HepG2 (cell line): ENCODE data around the gene VASN. TPM values are rescaled to one million over a fixed set of nuclear protein-coding genes. Genes with fewer than 3 reads are reported as not detected.

Experiments used
- BCLAF1 ChIP-seq: fragments of 450-650 bp; IDR thresholded peaks from 2 replicates; pipeline ENCODE4 v1.6.1; 2017; ENCODE audit warnings: mild to moderate bottlenecking
- CBX2 ChIP-seq, 2 experiments: fragments of 200-600 bp in 1 of 2; sonication (generic); formaldehyde crosslinking in 1 of 2; IDR thresholded peaks; 2 replicates each; pipeline versions ENCODE4 v1.7.0 to v1.8.1; 2018 to 2022; ENCODE audit warnings: low read depth in 2 of 2, low read length in 1 of 2, mild to moderate bottlenecking in 1 of 2, missing genetic modification reagents in 1 of 2
- GATAD1 ChIP-seq: IDR thresholded peaks from 2 replicates; pipeline ENCODE4 v1.6.1; 2016; ENCODE audit warnings: missing genetic modification reagents, missing compliant biosample characterization
- IKZF4 ChIP-seq: sonication (generic); formaldehyde crosslinking; IDR thresholded peaks from 2 replicates; pipeline ENCODE4 v1.5.1; 2020; ENCODE audit warnings: borderline replicate concordance, mild to moderate bottlenecking, low read depth, missing genetic modification reagents; ENCODE audit errors: not compliant biosample characterization
- IRF9 ChIP-seq: sonication (generic); formaldehyde crosslinking; IDR thresholded peaks from 2 replicates; pipeline ENCODE4 v1.8.0; 2022; ENCODE audit warnings: missing genetic modification reagents, mild to moderate bottlenecking, borderline replicate concordance
- KDM5B ChIP-seq: sonication (generic); formaldehyde crosslinking; IDR thresholded peaks from 2 replicates; pipeline ENCODE4 v1.4.0; 2020; ENCODE audit warnings: missing genetic modification reagents, mild to moderate bottlenecking, borderline replicate concordance
- KDM6A ChIP-seq: IDR thresholded peaks from 2 replicates; pipeline ENCODE4 v1.6.1; 2016; ENCODE audit warnings: low read depth
- KLF11 ChIP-seq: IDR thresholded peaks from 2 replicates; pipeline ENCODE4 v1.6.1; 2016; ENCODE audit warnings: missing compliant biosample characterization
- MAX ChIP-seq: IDR thresholded peaks from 2 replicates; pipeline ENCODE4 v1.6.1; 2012; ENCODE audit warnings: inconsistent platforms
- NFKB2 ChIP-seq: sonication (generic); formaldehyde crosslinking; IDR thresholded peaks from 2 replicates; pipeline ENCODE4 v1.4.0; 2020; ENCODE audit warnings: missing genetic modification reagents, borderline replicate concordance
- SIN3A ChIP-seq: IDR thresholded peaks from 2 replicates; pipeline ENCODE4 v1.6.1; 2011; ENCODE audit warnings: low read depth, mild to moderate bottlenecking, control low read depth, low read length, borderline replicate concordance
- SIN3B ChIP-seq: fragments of 150-350 bp; IDR thresholded peaks from 2 replicates; pipeline ENCODE4 v1.6.1; 2014; ENCODE audit warnings: low read length
- SNAI1 ChIP-seq: sonication (generic); formaldehyde crosslinking; IDR thresholded peaks from 2 replicates; pipeline ENCODE4 v1.5.0; 2020; ENCODE audit warnings: mild to moderate bottlenecking, missing genetic modification reagents, borderline replicate concordance
- SNAPC5 ChIP-seq: sonication (generic); formaldehyde crosslinking; IDR thresholded peaks from 2 replicates; pipeline ENCODE4 v1.8.1; 2023; ENCODE audit warnings: mild to moderate bottlenecking, missing genetic modification reagents, borderline replicate concordance
- SP5 ChIP-seq: IDR thresholded peaks from 2 replicates; pipeline ENCODE4 v1.6.1; 2016; ENCODE audit warnings: low read depth, borderline replicate concordance
- ZBTB14 ChIP-seq: sonication (generic); formaldehyde crosslinking; IDR thresholded peaks from 2 replicates; pipeline ENCODE4 v1.4.0; 2020; ENCODE audit warnings: missing genetic modification reagents
- ZMYM4 ChIP-seq: sonication (generic); formaldehyde crosslinking; IDR thresholded peaks from 2 replicates; pipeline ENCODE4 v1.8.1; 2023; ENCODE audit warnings: mild to moderate bottlenecking, missing genetic modification reagents
- ZNF260 ChIP-seq: sonication (generic); formaldehyde crosslinking; IDR thresholded peaks from 2 replicates; pipeline ENCODE4 v1.4.0; 2020; ENCODE audit warnings: missing genetic modification reagents, low read depth, mild to moderate bottlenecking, borderline replicate concordance
- ZNF292 ChIP-seq: sonication (generic); formaldehyde crosslinking; IDR thresholded peaks from 2 replicates; pipeline ENCODE4 v1.8.1; 2022; ENCODE audit warnings: mild to moderate bottlenecking, low read depth, missing genetic modification reagents, borderline replicate concordance
- ZNF607 ChIP-seq: sonication (generic); formaldehyde crosslinking; IDR thresholded peaks from 2 replicates; pipeline ENCODE4 v1.5.1; 2020; ENCODE audit warnings: missing genetic modification reagents, mild to moderate bottlenecking, borderline replicate concordance
- ZNF816 ChIP-seq: sonication (generic); formaldehyde crosslinking; IDR thresholded peaks from 2 replicates; pipeline ENCODE4 v1.8.0; 2022; ENCODE audit warnings: missing genetic modification reagents, mild to moderate bottlenecking, borderline replicate concordance
- ZSCAN21 ChIP-seq: sonication (generic); formaldehyde crosslinking; IDR thresholded peaks from 2 replicates; pipeline ENCODE4 v1.8.0; 2022; ENCODE audit warnings: mild to moderate bottlenecking, missing genetic modification reagents, moderate library complexity, borderline replicate concordance
- ZSCAN25 ChIP-seq: sonication (generic); formaldehyde crosslinking; IDR thresholded peaks from 2 replicates; pipeline ENCODE4 v1.8.0; 2022; ENCODE audit warnings: mild to moderate bottlenecking, missing genetic modification reagents
- polyA plus RNA-seq, 8 experiments: library from polyadenylated mRNA; depleted of rRNA in 3 of 8; stranded (reverse) in 7 of 8; unstranded in 1 of 8; fragments of >200 nt; fragmentation: Illumina TruSeq in 4 of 8; extraction: Trizol in 4 of 8; gene quantifications; 2 replicates each; pipeline versions ENCODE4 v1.2.1 to v1.2.3, GENCODE V29; 2011 to 2016; ENCODE audit warnings: low read depth in 4 of 8, missing spikeins in 1 of 8, mixed read lengths in 1 of 8; ENCODE audit not compliant: insufficient read depth in 1 of 8
- total RNA-seq, 5 experiments: library from RNA; depleted of rRNA; stranded (reverse); fragments of >200 nt; fragmentation: Illumina TruSeq; extraction: Trizol; gene quantifications; 2 replicates each; pipeline ENCODE4 v1.2.3, GENCODE V29; 2016; ENCODE audit warnings: low read depth in 1 of 5

VASN gene
- total and polyA plus RNA-seq, 2 of the 13 experiments (the other 11 are each of a cell fraction or from before 2014, with no cell fraction given), result 8.4 to 18.2 TPM

GRCh38 chr16:4416200-4417032 is 44.8 kb downstream of the VASN start, which contains the start of gene CORO7 (continued):
- TF ChIP-seq BCLAF1 (no peak), MAX (peak; percentile 89), CBX2 (IDR thresholded peaks at IDR 0.05; ENCODE audit: low read depth, low read length) (no peak), CBX2 (CRISPR knock-in tag; IDR thresholded peaks at IDR 0.05; ENCODE audit: low read depth) (no peak), ZNF292 (CRISPR knock-in tag) (no peak), KDM5B (CRISPR knock-in tag) (peak; percentile 77; the same call in 1 of the 2 replicates), ZNF607 (CRISPR knock-in tag) (0 out of 2 replicates have a peak, but pooled peaks have one; percentile 28), IKZF4 (CRISPR knock-in tag) (no peak), ZNF816 (CRISPR knock-in tag) (no peak), GATAD1 (CRISPR knock-in tag) (peak; percentile 55; the same call in 1 of the 2 replicates), IRF9 (CRISPR knock-in tag) (0 out of 2 replicates have a peak, but pooled peaks have one; percentile 48), ZBTB14 (CRISPR knock-in tag) (no peak), ZSCAN21 (CRISPR knock-in tag) (0 out of 2 replicates have a peak, but pooled peaks have one; percentile 24), SIN3A (0 out of 2 replicates have a peak, but pooled peaks have one; percentile 40), ZNF260 (no peak), SNAPC5 (CRISPR knock-in tag) (no peak), KLF11 (CRISPR knock-in tag) (no peak), SP5 (CRISPR knock-in tag) (0 out of 2 replicates have a peak, but pooled peaks have one; percentile 30), ZSCAN25 (CRISPR knock-in tag) (no peak), NFKB2 (peak; percentile 36; the same call in 1 of the 2 replicates), SNAI1 (no peak), KDM6A (CRISPR knock-in tag) (no peak), ZMYM4 (CRISPR knock-in tag) (peak; percentile 39; the same call in 1 of the 2 replicates), SIN3B (no peak)
